Activated B cell treated with CpG ODN at 0.5 μM for 24 hours (primary cell): ENCODE data around the gene CHCHD6. TPM values are rescaled to one million over a fixed set of nuclear protein-coding genes. Genes with fewer than 3 reads are reported as not detected.

ENCODE experiments used
- ATAC-seq: fragments of 200-7000 bp; cut with Tn5 transposase; one replicate; pipeline ENCODE4 v1.10.0; 2021; ENCODE audit warnings: low read depth, mild to moderate bottlenecking, moderate library complexity
- CTCF ChIA-PET: fragments of 350-600 bp; sonication (Branson Sonifier 250); formaldehyde crosslinking; loops from one replicate; lab custom pipeline; 2021; ENCODE audit warnings: antibody characterized with exemption; lab: Charles Lee
- POLR2A ChIA-PET: fragments of 350-600 bp; sonication (Branson Sonifier 250); formaldehyde crosslinking; loops from one replicate; lab custom pipeline; 2021; ENCODE audit warnings: antibody characterized with exemption; lab: Charles Lee
- DNase-seq: peaks from one replicate; pipeline ENCODE4 v3.0.0; 2022
- H3K27ac Mint-ChIP-seq: one replicate; pipeline ENCODE4 v1.8.0; 2020; ENCODE audit warnings: mixed read lengths
- H3K27me3 Mint-ChIP-seq: one replicate; pipeline ENCODE4 v1.8.0; 2021; ENCODE audit warnings: mixed read lengths
- H3K36me3 Mint-ChIP-seq: one replicate; pipeline ENCODE4 v1.8.0; 2021; ENCODE audit warnings: low read depth, mixed read lengths
- H3K4me1 Mint-ChIP-seq: one replicate; pipeline ENCODE4 v1.8.0; 2021; ENCODE audit warnings: mixed read lengths
- H3K4me3 Mint-ChIP-seq: one replicate; pipeline ENCODE4 v1.8.0; 2020; ENCODE audit warnings: mild to moderate bottlenecking, mixed read lengths
- H3K9me3 Mint-ChIP-seq: one replicate; pipeline ENCODE4 v1.8.0; 2020; ENCODE audit warnings: mixed read lengths
- CTCF ChIP-seq: fragments of 200-600 bp; IDR thresholded peaks from one replicate; pipeline ENCODE4 v1.8.0; 2022; ENCODE audit warnings: antibody characterized with exemption, mild to moderate bottlenecking
- intact Hi-C: fragments of 100-400 bp; cut with micrococcal nuclease; formaldehyde crosslinking; loops from one replicate; pipeline ENCODE4 v1.15.1; 2024
- total RNA-seq: library from RNA; stranded (reverse); gene quantifications from 2 replicates; pipeline ENCODE4 v1.2.3, GENCODE V29; 2022

The CHCHD6 gene
- total RNA-seq, 1 donor from 2014 or later: 10.0 TPM

GRCh38 chr3:126954141-126954842, 250.3 kb downstream of the CHCHD6 start:
- Mint-ChIP-seq H3K27ac (peak overlapping the region; percentile 94), H3K36me3 (no peaks in the 10 kb centered on the region), H3K27me3 (no peaks in the 10 kb centered on the region), H3K4me3 (peak overlapping the region; percentile 72), H3K4me1 (peaks cover 40% of the 10 kb centered on the region), H3K9me3 (no peaks in the 10 kb centered on the region)
- CTCF ChIA-PET: interaction anchor here (0.6 to 2.6 kb wide), 7 partner anchors 15 to 202 kb away, joined by 3 to 15 read pairs (median 4); partner anchors contain the start of gene PLXNA1
- DNase-seq: no peak
- TF ChIP-seq CTCF: no peak
- intact Hi-C loops: loop anchor here (1.0 to 10.0 kb wide), 2 partner anchors 43 to 99 kb away; no protein-coding TSS in a partner anchor
- peak; percentile 80 for ATAC-seq
- POLR2A ChIA-PET: interaction anchor here (0.7 to 4.7 kb wide), 7 partner anchors 10 to 43 kb away, joined by 3 to 52 read pairs (median 4); partner anchors contain the start of gene PLXNA1

- Mint-ChIP-seq H3K27me3 (no peaks in the 10 kb centered on the region), H3K36me3 (no peaks in the 10 kb centered on the region), H3K27ac (peak overlapping the region; percentile 94), H3K9me3 (no peaks in the 10 kb centered on the region), H3K4me3 (peak overlapping the region; percentile 72), H3K4me1 (peaks cover 41% of the 10 kb centered on the region)
- DNase-seq (peak; percentile 56), ATAC-seq (peak; percentile 71)
- intact Hi-C loops: loop anchor here (1.0 to 10.0 kb wide), 3 partner anchors 17 to 100 kb away; no protein-coding TSS in a partner anchor
- POLR2A ChIA-PET: interaction anchor here (0.7 to 4.7 kb wide), 6 partner anchors 11 to 44 kb away, joined by 3 to 52 read pairs (median 20); partner anchors contain the start of gene PLXNA1
- no peak for TF ChIP-seq CTCF
- CTCF ChIA-PET: interaction anchor here (0.8 to 2.6 kb wide), 5 partner anchors 14 to 203 kb away, joined by 3 to 15 read pairs (median 4); partner anchors contain the start of gene PLXNA1
Measured at GRCh38 chr3:126955004-126955790, 251.2 kb downstream of the CHCHD6 start.

GRCh38 chr3:126956361-126956760, 252.3 kb downstream of the CHCHD6 start:
- ATAC-seq (no peak), DNase-seq (no peak)
- no peaks in the 10 kb centered on the region for H3K36me3 Mint-ChIP-seq
- CTCF ChIA-PET: no interaction called here
- no peak overlapping the region for H3K4me3 Mint-ChIP-seq
- H3K27ac Mint-ChIP-seq: peak overlapping the region; percentile 13
- no peak for TF ChIP-seq CTCF
- no peaks in the 10 kb centered on the region for H3K9me3 Mint-ChIP-seq
- H3K27me3 Mint-ChIP-seq: no peaks in the 10 kb centered on the region
- intact Hi-C loops: loop anchor here (10.0 kb wide), 1 partner anchor 102 kb away; no protein-coding TSS in a partner anchor
- H3K4me1 Mint-ChIP-seq: peaks cover 53% of the 10 kb centered on the region
- POLR2A ChIA-PET: interaction anchor here (2.6 to 4.7 kb wide), 3 partner anchors 15 to 45 kb away, joined by 35 to 52 read pairs (median 47); partner anchors contain the start of gene PLXNA1

GRCh38 chr3:126956866-126957650, 253.0 kb downstream of the CHCHD6 start:
- Mint-ChIP-seq H3K27me3 (no peaks in the 10 kb centered on the region), H3K4me1 (peaks cover 56% of the 10 kb centered on the region), H3K36me3 (no peaks in the 10 kb centered on the region), H3K27ac (no peak overlapping the region), H3K9me3 (no peaks in the 10 kb centered on the region), H3K4me3 (no peak overlapping the region)
- intact Hi-C loops: loop anchor here (10.0 kb wide), 1 partner anchor 102 kb away; no protein-coding TSS in a partner anchor
- DNase-seq: no peak
- no peak for TF ChIP-seq CTCF
- no peak for ATAC-seq
- POLR2A ChIA-PET: interaction anchor here (4.7 kb wide), 1 partner anchor 14 kb away, joined by 47 read pairs; no protein-coding TSS in a partner anchor
- CTCF ChIA-PET: no interaction called here
